Islet of Langerhans (tissue), 1 donor: ENCODE measurements around the gene CRELD1.
"Not testable (repeated sequence)": the region's sequence is repeated elsewhere in the genome, so short reads cannot be mapped to it uniquely, and the experiment has no call there.

Source experiments
- FAIRE-seq: peaks from one replicate; lab custom pipeline; 2011; peaks lifted over from hg19 to GRCh38; lab: Jason Lieb, UNC

CRELD1 gene

DNA sequence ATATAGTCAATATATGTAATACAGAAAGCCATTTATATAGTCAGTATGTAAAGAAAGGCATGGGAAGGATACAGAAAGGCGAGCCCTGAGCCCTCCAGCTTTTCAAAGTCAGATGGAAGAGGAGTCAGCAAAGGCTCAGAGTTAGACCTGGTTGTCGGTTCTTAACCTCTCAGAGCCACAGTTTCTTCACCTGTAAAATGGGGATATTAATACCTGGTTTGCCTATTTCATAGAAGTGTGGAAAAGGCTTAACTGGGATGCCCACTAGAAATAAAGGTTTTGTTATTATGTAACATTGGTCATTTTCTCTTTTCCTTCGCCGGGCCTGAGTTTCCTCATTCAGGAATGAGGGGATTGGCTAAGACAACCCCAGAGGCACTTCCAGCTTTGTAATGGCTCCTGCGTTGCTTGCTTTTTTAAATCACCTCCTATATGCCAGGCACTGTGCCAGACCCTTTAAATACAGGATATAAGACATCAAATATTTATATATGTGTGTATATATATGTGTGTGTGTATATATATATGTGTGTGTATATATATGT is 2.4 kb downstream of the CRELD1 start:
- FAIRE-seq: no peak

DNA sequence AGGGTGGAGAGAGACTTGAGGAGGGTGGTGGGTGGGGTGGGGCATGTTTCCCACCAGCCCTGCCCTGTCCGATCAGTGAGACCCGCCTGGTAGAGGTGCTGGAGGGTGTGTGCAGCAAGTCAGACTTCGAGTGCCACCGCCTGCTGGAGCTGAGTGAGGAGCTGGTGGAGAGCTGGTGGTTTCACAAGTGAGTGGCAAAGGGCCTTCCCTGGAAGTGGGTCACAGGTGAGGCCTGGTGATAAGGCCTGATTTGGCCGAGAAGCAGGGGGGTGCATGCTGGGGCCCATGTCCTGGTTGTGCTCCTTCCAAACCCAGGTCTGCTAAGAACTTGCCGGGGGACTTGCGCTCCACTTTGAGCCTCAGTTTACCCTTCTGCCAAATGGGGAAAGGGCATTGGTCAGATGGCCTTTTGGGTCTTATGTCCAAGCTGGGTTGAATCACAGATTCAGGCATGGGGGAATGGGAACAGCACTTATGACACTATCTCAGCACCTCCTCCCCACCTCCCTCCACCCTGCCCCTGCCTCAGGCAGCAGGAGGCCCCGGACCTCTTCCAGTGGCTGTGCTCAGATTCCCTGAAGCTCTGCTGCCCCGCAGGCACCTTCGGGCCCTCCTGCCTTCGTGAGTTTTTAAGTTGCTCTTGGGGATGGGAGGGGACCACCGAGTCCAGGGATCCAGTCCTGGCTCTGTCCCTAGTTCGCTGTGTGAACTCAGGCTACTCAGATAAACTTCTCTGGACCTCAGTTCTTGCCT is 4.0 kb downstream of the CRELD1 start:
- FAIRE-seq: no peak

- no peak for FAIRE-seq
Observed at GRCh38 chr3:9938966-9939365, 5.3 kb downstream of the CRELD1 start.

GRCh38 chr3:9939906-9940305 is 6.3 kb downstream of the CRELD1 start:
- FAIRE-seq: not testable (repeated sequence)

- no peak for FAIRE-seq
Observed at GRCh38 chr3:9940746-9941145, 7.1 kb downstream of the CRELD1 start.

GRCh38 chr3:9942164-9942563 is 8.5 kb downstream of the CRELD1 start:
- no peak for FAIRE-seq

- no peak for FAIRE-seq
Observed at GRCh38 chr3:9942934-9943690, 9.5 kb downstream of the CRELD1 start.

- no peak for FAIRE-seq
Observed at GRCh38 chr3:9944271-9944670, 10.6 kb downstream of the CRELD1 start.

DNA sequence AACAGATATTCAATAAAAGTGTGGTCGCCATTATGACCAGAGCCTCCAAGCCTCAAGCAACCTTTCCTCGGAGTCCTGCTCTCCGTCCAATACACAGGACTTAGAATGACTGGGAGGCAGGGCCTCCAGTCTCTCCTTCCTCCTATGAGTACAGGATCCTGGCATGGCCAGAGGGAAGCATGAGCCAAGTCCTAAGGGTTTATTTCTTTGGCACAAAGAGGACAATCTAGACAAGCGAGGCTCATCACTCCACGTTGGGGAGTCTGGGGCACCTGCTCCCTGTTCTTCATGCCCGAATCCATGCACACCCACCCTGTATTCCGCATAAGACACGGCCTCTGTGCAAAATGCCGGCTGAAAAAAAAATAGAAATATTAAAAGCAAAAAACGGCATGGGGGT is 11.7 kb downstream of the CRELD1 start:
- no peak for FAIRE-seq

DNA sequence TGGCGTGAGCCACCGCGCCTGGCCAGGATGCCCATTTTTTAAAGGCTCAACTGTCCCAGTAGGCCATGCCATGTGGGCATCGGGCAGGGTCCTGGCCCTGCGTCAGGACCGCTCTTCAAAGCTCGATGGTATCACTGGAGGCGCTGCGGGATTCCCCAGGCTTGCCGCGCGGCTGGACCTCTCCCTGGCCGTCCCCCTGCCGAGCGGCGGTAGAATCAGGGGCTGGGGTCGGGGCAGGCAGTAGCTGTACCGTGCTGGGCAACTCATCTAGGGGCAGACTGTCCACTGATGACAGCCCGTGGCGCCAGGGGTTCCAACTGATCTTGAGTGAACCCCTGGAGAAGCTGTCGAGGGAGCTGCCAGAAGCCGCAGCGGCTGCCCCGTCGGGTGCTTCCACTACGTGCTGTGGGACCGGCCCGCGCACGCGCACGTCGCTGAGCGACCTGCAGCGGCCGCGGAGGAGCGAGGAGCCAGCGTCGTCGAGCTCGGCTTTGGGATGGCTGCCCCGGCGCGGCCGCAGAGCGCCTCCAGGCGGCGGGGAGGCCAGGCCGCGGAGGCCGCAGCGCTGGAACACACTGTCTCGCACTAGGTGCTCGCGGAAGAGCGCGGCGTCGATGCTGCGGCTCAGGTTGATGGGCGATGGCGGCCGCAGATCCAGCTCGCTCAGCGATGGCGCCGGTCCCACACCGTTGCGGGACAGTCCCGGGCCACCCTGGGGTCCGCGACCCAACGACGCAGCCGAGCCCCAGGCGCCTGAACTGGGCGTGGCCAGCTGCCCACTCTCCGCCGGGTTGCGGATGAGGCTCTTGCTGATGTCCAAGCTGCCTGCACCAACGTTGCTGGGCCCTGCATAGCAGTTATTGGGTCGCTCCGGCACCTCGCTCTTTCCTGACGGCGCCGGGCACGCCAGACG is 12.7 kb downstream of the CRELD1 start:
- FAIRE-seq: no peak

GRCh38 chr3:9947025-9947995 is 13.7 kb downstream of the CRELD1 start:
- FAIRE-seq: no peak

DNA sequence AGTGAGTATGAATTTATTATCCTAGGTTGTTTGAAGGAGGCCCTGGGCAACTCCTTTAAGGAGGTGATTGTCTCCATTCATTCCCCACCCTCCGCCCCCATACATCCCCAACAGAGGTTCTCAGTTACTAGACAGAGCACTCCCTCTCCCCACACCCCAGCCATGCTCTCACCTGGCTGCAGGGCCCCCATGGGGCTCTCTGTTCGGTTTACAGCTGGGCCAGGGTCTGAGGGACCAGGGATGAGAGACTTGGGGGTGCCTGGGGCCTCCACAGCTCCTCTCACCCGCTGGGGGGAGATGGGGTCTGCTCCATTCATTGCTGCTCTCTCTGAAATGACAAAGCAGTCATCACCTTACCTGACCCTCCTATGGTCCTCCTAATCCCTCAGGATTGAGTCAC is 15.0 kb downstream of the CRELD1 start:
- no peak for FAIRE-seq

DNA sequence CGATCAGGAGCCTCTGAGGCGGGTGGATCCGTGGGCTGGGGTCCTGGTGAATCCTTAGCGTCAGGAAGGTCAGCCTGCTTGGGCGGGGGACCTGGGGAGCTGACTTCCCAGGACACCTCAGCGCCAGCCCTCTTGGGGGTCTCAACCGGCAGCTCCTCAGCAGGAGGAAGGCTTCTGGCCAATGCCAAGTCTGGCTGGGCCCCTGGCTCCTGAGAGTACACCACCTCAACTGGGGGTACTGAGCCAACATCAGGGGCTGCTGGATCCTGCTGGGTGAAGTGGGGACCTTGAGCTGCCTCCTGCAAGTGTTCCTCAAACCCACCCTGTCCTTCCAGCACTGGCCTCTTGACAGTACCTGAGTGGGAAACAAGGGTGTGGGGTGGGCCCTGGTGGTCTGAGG is 15.5 kb downstream of the CRELD1 start:
- no peak for FAIRE-seq

DNA sequence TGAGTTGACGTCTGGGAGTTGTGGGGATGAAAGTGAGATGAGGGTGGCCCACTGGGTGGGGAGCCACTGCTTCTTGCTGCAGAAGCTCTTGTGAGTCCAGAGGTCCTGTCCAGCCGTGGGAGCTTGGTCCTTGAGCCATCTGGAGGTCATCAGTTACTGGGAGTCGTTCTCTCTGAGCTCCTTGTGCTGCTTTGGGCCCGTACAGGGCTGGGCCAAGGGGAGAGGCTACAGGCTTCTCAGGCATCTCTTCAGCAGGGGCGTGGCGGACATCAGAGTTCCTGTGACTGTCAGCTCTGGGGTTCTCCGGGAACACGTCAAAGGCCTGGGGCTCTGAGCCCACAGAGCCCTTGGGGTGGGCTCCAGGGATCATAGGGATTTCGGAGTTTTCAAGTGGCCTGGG is 16.0 kb downstream of the CRELD1 start:
- FAIRE-seq: no peak

DNA sequence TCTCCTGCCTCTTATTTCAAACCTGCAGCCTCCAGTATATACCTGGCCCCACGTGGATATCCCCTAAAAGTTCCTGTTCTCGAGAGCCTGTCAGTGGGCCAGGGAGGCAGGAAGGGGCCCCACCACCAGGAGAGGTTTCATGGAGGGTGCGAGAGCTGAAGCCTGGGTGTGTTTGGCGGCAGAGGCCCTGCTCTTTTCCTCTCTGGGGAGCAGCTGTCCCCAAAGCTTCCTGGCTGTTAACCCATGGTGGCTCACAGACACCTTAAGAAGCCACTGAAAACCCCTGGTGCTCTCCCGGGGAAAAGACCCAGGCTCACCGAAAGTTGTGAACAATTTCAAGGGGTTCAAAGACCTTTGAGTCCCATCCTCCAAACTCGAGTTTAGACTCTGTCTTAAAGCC is 17.5 kb downstream of the CRELD1 start:
- FAIRE-seq: no peak

DNA sequence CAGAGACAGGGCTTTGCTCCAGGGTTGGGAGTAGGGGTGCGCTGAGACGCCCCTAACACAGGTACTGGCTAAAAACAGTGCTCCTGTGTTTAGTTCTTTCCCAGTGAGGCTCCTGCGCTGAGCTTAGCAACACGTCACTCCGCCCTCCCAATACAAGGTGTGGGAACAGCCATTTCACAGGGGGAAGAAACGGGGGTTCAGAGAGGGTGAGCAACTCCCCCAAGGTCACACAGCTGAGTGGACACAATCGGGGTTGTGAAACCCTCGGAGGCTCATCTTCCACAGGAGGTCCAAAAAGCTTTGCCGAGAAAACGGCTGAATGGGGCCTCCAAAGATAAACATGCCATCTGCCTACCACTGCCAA is 17.9 kb downstream of the CRELD1 start:
- no peak for FAIRE-seq

GRCh38 chr3:9951962-9952805 is 18.6 kb downstream of the CRELD1 start, which contains the start of gene PRRT3:
Gene PRRT3 (minus strand): TSS chr3:9952408. CDS start chr3:9950115, 2,293 bp downstream.
- no peak for FAIRE-seq

- FAIRE-seq: no peak
Observed at GRCh38 chr3:9955067-9955502, 21.5 kb downstream of the CRELD1 start.

DNA sequence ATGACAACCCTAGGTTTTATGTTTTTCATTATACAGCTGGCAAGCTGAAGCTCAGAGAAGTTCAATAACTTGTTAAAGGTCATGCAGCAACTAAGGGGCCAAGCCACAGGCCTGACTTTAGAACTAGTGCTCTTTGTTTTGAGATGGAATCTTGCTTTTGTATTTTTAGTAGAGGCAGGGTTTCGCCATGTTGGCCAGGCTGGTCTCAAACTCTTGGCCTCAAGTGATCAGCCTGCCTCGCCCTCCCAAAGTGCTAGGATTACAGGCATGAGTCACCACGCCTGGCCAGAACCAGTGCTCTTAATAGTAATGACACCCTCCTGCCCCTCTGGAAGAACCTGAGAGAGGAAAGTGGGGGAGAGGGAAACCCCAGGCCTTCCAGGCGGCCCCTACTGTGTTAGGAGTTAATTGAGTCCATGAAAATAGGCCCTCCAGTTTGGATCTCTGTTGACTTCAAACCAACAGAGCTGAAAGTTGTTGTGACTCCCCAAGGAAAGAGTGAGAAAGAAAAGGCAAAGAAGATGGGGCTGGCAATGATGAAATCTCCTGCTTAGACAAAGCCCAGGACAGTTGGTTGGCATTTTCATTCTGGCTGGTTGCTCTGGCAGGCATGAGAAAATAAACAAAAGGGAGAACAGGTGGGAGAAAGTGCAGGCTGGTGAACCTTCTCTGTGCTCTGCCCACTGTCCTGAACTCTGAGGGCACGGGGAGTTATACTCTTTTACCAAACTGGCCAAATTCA is 22.1 kb downstream of the CRELD1 start:
- no peak for FAIRE-seq

DNA sequence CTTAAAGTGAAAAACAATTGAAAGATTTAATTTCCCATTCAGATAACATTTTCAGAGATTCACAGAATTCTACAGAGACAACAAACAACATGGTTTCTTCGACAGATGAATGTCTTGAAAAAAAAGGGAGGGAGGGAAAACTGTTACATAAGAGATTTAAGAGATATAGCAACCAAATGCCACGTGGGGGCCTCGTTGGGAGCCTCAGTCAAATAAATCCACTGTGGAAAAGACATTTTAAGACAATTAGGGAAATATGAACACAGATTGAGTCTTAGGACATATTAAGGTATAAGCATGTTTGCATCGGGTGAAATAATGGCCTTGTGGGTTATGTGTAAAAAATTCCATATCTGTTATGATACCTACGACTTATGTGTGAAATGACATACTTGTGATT is 23.6 kb downstream of the CRELD1 start:
- no peak for FAIRE-seq
